ENCODE data around the gene SPTLC1. TPM values are rescaled to one million over a fixed set of nuclear protein-coding genes. Genes with fewer than 3 reads are reported as not detected.
"Not testable (repeated sequence)": the region's sequence is repeated elsewhere in the genome, so short reads cannot be mapped to it uniquely, and the experiment has no call there.

The SPTLC1 gene
- total RNA-seq, 1 donor from 2014 or later, result 66.5 TPM

- Histone ChIP-seq H3K4me1 (peaks cover 8% of the 10 kb centered on the region), H3K36me3 (no peaks in the 10 kb centered on the region), H3K4me3 (peak overlapping the region; percentile 41), H3K27ac (peak overlapping the region; percentile 17), H3K9me3 (no peaks in the 10 kb centered on the region), H3K27me3 (no peaks in the 10 kb centered on the region)
- TF ChIP-seq, protein P1, sequence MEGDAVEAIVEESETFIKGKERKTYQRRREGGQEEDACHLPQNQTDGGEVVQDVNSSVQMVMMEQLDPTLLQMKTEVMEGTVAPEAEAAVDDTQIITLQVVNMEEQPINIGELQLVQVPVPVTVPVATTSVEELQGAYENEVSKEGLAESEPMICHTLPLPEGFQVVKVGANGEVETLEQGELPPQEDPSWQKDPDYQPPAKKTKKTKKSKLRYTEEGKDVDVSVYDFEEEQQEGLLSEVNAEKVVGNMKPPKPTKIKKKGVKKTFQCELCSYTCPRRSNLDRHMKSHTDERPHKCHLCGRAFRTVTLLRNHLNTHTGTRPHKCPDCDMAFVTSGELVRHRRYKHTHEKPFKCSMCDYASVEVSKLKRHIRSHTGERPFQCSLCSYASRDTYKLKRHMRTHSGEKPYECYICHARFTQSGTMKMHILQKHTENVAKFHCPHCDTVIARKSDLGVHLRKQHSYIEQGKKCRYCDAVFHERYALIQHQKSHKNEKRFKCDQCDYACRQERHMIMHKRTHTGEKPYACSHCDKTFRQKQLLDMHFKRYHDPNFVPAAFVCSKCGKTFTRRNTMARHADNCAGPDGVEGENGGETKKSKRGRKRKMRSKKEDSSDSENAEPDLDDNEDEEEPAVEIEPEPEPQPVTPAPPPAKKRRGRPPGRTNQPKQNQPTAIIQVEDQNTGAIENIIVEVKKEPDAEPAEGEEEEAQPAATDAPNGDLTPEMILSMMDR (IDR thresholded peaks at IDR 0.05), result no peak
- intact Hi-C loops (cut with DNase I), result no loop called here
- DNase-seq (no peak), ATAC-seq (no peak)
These were observed 25.5 kb upstream of the SPTLC1 start for GRCh38 chr9:92140754-92141143.

- ATAC-seq, result peak; percentile 86
These were observed 25.0 kb upstream of the SPTLC1 start for GRCh38 chr9:92140074-92140753.

GRCh38 chr9:92138960-92139540 is 23.8 kb upstream of the SPTLC1 start:
- not testable (repeated sequence) for H3K27ac ChIP-seq, H3K4me1 ChIP-seq, ATAC-seq, H3K4me3 ChIP-seq, H3K9me3 ChIP-seq, H3K36me3 ChIP-seq, H3K27me3 ChIP-seq, DNase-seq
- intact Hi-C loops (cut with DNase I), result loop anchor here (10.0 kb wide), 1 partner anchor 656 kb away; no protein-coding TSS in a partner anchor

More at GRCh38 chr9:92140074-92140753, 25.0 kb upstream of the SPTLC1 start:
- H3K27ac ChIP-seq, result no peak overlapping the region
- intact Hi-C loops (cut with DNase I), result no loop called here
- H3K9me3 ChIP-seq, result no peaks in the 10 kb centered on the region
- no peaks in the 10 kb centered on the region for H3K27me3 ChIP-seq
- DNase-seq, result peak; percentile 90
- H3K36me3 ChIP-seq, result no peaks in the 10 kb centered on the region
- H3K4me1 ChIP-seq, result peaks cover 8% of the 10 kb centered on the region
- H3K4me3 ChIP-seq, result peak overlapping the region; percentile 41
- TF ChIP-seq, protein P1 (IDR thresholded peaks at IDR 0.05), result peak; percentile 96

- TF ChIP-seq, protein P1 (IDR thresholded peaks at IDR 0.05), result peak; percentile 87
- no peaks in the 10 kb centered on the region for H3K36me3 ChIP-seq
- H3K9me3 ChIP-seq, result no peaks in the 10 kb centered on the region
- no peaks in the 10 kb centered on the region for H3K27me3 ChIP-seq
- no peak overlapping the region for H3K4me3 ChIP-seq
- DNase-seq, result peak; percentile 88
- ATAC-seq, result peak; percentile 67
- intact Hi-C loops (cut with DNase I), result loop anchor here (10.0 kb wide), 1 partner anchor 656 kb away; no protein-coding TSS in a partner anchor
- H3K4me1 ChIP-seq, result peaks cover 8% of the 10 kb centered on the region
- no peak overlapping the region for H3K27ac ChIP-seq
These were observed 23.1 kb upstream of the SPTLC1 start for GRCh38 chr9:92138157-92138959.

DNA sequence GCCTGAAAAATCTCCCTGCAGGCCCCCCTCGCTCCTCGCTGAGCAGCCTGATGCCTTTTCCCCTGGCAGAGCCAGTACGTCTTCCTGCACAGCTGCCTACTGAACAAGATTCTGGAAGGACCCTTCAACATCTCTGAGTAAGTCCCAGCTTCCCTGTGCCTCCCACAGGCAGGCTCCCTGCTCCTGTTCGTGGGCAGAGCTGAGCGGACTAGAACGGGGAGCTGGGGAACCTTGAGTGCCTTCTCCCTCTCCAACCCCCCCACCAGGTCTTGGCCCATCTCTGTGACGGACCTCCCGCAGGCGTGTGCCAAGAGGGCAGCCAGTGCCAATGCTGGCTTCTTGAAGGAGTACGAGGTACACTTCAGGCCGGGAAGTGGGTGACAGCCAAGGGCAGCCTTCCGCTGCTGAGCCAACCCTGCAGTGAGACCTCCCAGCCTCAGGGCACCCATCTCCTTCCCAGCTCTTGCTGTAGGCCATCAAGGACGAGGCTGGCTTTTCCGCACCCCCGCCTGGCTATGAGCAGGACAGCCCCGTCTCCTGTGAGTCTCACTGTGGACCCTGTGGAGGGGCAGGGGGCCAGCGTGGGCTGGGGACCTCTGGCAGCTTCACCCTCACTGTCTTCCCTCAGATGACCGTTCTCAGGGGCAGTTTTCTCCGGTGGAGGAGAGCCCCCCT is 21.1 kb upstream of the SPTLC1 start:
- intact Hi-C loops (cut with DNase I), result loop anchor here (10.0 kb wide), 1 partner anchor 658 kb away; no protein-coding TSS in a partner anchor
- Histone ChIP-seq H3K9me3 (no peaks in the 10 kb centered on the region), H3K27me3 (no peaks in the 10 kb centered on the region), H3K36me3 (no peaks in the 10 kb centered on the region), H3K27ac (no peak overlapping the region), H3K4me1 (peaks cover 8% of the 10 kb centered on the region), H3K4me3 (no peak overlapping the region)
- ATAC-seq, result no peak
- TF ChIP-seq, protein P1 (IDR thresholded peaks at IDR 0.05), result no peak
- no peak for DNase-seq

All from upper lobe of right lung (tissue), 1 donor.